Measurements from ENCODE around the gene CDNF. TPM values are rescaled to one million over a fixed set of nuclear protein-coding genes. Genes with fewer than 3 reads are reported as not detected.
"Not testable (repeated sequence)": the region's sequence is repeated elsewhere in the genome, so short reads cannot be mapped to it uniquely, and the experiment has no call there.

Gene CDNF
- 5.8 TPM in 1 of 2 replicates, not detected in the other for total RNA-seq

DNA sequence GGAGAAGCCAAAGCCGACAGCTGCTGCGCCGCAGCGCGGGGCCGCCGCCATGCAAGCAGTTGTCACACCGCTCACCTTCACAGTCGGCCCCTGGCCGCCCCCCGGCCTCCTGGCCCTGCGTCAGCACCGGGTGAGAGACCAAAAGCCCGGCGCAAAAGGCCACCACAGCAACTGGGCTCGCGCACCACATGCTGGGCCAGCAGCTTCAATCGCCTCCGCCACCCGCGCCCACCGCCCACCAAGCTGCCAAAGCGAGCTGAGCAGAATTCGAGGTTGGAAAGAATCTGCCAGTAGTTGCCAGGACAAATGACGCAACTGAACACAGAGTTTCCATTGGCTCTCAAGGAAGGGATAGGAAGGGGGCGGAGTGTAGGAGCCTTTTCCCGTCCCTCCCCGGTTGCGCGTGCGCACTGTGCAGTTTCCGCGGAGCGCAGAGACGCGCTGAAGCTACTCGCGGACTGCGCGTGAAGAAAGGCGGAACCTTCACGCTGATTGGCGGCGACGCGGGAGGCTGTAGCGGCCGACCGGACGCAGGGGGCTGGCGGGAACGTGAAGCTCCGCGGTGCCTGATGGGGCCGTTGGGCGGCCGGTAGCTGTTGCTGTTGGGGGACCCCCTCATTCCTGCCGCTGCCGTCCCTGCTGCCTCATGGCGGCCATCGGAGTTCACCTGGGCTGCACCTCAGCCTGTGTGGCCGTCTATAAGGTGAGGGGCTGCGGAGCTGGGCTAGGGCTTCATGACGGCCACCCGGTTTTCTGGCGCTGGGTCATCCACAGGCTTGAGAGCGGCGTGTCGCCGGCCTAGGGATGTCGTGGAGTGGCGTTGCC lies at the start of gene CDNF, which contains the start of the genes HSPA14 and MSANTD7:
Gene CDNF (minus strand): TSS at position 281 of the 825 bp plus-strand sequence. CDS start 91 bp downstream, at position 190.
Gene HSPA14 (plus strand): TSS at position 550 of the 825 bp plus-strand sequence. CDS start 97 bp downstream, at position 647.
Gene MSANTD7 (plus strand): TSS at position 550 of the 825 bp plus-strand sequence. CDS start 3,979 bp downstream, outside the sequence.
- DNase-seq (ENCODE audit: extremely low read depth, low read depth, low spot score): peak; percentile 98

- no peak for DNase-seq (ENCODE audit: extremely low read depth, low read depth, low spot score)
Observed at GRCh38 chr10:14884082-14884481, 46.2 kb upstream of the CDNF start.

GRCh38 chr10:14880229-14880628 lies 42.4 kb upstream of the CDNF start:
- no peak for DNase-seq (ENCODE audit: extremely low read depth, low read depth, low spot score)

- DNase-seq (ENCODE audit: extremely low read depth, low read depth, low spot score): no peak
Observed at GRCh38 chr10:14879928-14880193, 42.0 kb upstream of the CDNF start.

DNA sequence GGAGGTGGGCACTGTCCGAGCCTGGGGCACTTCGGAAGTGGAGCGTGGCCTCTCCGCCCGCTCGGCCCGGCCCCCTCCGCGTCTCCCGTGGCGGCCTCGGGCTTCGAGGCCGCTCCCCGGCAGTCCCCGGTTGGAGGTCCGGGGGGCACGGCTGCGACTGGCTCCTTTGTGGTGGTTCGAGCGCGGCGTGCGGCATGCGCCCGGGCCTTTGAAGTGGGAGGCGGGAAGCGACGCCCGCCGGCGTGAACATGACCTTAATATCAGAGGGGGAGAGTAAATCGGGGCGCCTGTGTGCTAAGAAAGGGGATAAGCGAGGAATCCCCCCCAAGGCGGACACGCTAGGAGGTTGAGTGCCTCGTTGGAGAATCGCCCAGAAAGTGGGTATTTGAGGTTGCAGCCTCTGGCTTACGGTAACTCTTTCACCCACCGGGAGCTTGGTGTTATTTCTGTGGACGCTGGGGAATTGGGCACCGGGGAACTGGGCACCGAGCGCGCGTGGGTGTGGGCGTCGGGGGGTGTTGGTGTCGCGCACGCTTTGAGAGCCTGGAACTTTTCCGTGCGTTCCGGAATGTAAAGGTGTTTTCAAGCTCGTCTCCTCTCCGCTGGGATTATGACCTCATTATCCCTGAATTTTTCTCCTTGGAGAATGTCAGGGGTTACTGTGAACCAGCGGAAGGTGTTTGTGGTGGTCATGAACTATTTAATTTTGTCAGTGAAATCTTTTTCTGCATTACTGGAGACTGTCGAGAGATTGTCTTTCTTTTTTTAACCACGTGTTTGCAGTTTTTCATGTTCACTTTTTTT lies 41.5 kb upstream of the CDNF start:
- no peak for DNase-seq (ENCODE audit: extremely low read depth, low read depth, low spot score)

DNA sequence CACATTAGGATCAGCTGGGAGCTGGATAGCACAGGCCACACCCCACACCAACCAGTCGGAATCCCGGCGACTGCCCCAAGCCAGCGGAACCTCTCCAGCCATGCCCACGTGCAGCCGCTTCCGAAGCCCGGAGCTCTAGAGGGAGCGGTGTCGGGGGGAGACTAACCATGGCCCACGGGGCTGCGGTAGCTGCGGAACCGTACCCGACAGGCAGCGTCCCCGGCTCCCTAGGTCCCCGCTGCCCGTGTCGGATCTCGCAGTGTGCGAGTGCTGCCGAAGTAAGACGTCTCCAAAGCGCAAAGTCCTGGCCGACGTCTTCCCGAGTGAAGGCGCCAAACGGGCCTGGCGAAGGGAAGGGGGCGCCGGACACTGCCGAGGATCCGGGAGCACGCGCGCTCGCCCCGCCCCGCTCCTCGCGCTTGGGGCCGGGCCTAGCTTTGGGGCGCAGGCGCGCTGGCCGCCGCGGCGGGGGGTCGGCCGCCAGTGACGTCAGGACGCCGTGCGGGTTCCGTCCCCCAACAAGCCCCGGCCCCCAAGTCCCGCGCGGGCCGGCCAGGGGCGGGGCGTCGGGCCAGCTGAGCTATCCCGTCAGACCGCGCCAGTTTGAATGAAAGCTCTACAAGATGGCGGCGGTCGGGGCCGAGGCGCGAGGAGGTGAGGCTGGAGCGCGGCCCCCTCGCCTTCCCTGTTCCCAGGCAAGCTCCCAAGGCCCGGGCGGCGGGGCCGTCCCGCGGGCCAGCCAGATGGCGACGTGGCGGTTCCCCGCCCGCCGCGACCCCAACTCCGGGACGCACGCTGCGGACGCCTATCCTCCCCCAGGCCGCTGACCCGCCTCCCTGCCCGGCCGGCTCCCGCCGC lies 40.7 kb upstream of the CDNF start, which contains the start of gene SUV39H2:
Gene SUV39H2 (plus strand): TSS at position 601 of the 858 bp plus-strand sequence. CDS start 23 bp downstream, at position 624.
- DNase-seq (ENCODE audit: extremely low read depth, low read depth, low spot score): no peak

DNA sequence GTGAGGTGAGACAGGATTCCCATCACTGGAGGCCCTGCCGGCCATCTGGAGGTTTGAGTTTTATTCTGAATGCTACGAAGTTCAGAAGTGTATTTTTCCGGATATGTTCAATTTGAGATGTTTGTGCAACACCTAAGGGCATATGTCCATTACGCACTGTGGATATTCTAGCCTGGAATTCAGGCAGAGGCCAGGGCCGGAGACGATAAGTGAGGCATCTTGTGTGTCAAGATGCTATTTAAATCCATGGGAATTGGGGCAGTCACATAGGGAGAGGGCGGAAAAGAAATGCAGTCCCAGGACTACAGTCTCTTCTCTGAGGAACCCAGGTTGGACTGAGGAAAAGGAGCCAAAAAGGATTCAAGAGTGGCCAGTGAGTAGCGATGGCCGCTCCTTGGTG lies 38.9 kb upstream of the CDNF start:
- DNase-seq (ENCODE audit: extremely low read depth, low read depth, low spot score): no peak

- DNase-seq (ENCODE audit: extremely low read depth, low read depth, low spot score): no peak
Observed at GRCh38 chr10:14875941-14876340, 38.1 kb upstream of the CDNF start.

GRCh38 chr10:14873090-14873760 lies 35.4 kb upstream of the CDNF start:
- DNase-seq (ENCODE audit: extremely low read depth, low read depth, low spot score): no peak

- not testable (repeated sequence) for DNase-seq (ENCODE audit: extremely low read depth, low read depth, low spot score)
Observed at GRCh38 chr10:14864871-14865270, 27.0 kb upstream of the CDNF start.

DNA sequence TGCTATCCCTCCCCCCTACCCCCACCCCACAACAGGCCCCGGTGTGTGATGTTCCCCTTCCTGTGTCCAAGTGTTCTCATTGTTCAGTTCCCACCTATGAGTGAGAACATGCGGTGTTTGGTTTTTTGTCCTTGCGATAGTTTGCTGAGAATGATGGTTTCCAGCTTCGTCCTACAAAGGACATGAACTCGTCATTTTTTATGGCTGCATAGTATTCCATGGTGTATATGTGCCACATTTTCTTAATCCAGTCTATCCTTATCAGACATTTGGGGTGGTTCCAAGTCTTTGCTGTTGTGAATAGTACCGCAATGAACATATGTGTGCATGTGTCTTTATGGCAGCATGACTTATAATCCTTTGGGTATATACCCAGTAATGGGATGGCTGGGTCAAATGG lies 26.6 kb upstream of the CDNF start:
- not testable (repeated sequence) for DNase-seq (ENCODE audit: extremely low read depth, low read depth, low spot score)

DNA sequence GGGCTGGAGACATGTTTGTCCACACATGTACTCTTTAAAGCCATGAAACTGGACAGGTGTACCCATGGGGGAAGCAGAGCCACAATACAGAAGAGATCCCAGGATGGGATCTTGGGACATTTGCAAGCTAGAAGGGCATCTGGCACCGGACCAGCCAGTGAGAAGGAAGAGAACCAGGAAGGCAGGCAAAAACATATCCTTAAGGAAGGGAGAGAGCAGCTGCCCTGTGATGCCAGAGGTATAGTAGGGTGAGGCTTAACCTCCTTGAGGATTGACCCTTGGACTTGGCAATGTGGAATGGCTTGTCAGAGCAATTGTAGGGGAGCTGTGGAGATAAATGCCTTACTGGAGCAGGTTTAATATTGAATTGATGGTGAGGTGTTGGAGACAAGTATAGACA lies 23.0 kb upstream of the CDNF start:
- DNase-seq (ENCODE audit: extremely low read depth, low read depth, low spot score): no peak

DNA sequence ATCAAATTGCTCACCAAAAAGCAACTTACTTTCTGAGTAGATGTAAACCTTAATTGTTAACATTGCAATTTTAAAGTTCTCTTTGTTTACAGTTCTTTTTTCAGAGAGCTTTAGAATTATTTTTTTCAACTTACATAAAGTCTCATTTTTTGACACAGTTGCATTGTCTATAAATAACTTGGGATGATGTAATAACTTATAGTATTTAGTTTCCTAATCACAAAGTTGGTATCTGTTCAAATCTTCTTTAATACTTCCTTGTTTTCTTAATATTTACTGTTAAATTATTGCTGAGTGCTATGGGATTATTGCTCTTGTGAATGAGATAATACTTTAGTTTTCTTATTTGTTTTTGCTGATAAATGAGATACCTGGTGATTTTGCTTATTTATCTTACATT lies 21.9 kb upstream of the CDNF start:
- DNase-seq (ENCODE audit: extremely low read depth, low read depth, low spot score): no peak

GRCh38 chr10:14859043-14859442 lies 21.2 kb upstream of the CDNF start:
- DNase-seq (ENCODE audit: extremely low read depth, low read depth, low spot score): no peak

- no peak for DNase-seq (ENCODE audit: extremely low read depth, low read depth, low spot score)
Observed at GRCh38 chr10:14858338-14858960, 20.6 kb upstream of the CDNF start.

- no peak for DNase-seq (ENCODE audit: extremely low read depth, low read depth, low spot score)
Observed at GRCh38 chr10:14855453-14855852, 17.6 kb upstream of the CDNF start.

DNA sequence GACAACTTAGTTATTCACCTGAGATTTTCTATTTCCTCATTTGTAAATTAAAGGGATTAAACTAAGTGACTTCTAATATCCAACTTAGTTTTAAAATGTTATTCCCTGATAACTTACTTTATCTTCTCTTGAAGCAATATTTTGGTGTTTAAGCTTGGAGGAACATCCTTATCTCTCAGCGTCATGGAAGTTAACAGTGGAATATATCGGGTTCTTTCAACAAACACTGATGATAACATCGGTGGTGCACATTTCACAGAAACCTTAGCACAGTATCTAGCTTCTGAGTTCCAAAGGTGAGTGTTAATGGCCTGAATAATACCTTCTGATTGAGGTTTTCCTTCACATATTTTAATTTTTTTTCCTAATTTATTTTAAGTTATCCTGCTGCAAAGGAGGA lies 14.4 kb upstream of the CDNF start:
- DNase-seq (ENCODE audit: extremely low read depth, low read depth, low spot score): no peak

GRCh38 chr10:14844948-14845347 lies 7.1 kb upstream of the CDNF start:
- no peak for DNase-seq (ENCODE audit: extremely low read depth, low read depth, low spot score)

GRCh38 chr10:14843327-14843988 lies 5.6 kb upstream of the CDNF start:
- no peak for DNase-seq (ENCODE audit: extremely low read depth, low read depth, low spot score)
